IMR-90 (cell line): ENCODE measurements around the gene COIL. TPM values are rescaled to one million over a fixed set of nuclear protein-coding genes. Genes with fewer than 3 reads are reported as not detected.

Source experiments
- ATAC-seq: fragments of 200-7000 bp; cut with Tn5 transposase; 2 replicates; pipeline ENCODE4 v1.9.1; 2020; ENCODE audit warnings: low read depth, mild to moderate bottlenecking, moderate library complexity
- BruUV-seq: library from RNA; stranded (reverse); fragments of 400-500 nt; replicated peaks from 2 replicates; lab custom pipeline; 2021; lab: Mats Ljungman, UMichigan
- CTCF ChIA-PET: fragments of 300-600 bp; formaldehyde crosslinking; extraction: SDS; loops from one replicate; lab custom pipeline; 2021; ENCODE audit warnings: antibody characterized with exemption; lab: Yijun Ruan, JAX
- POLR2A ChIA-PET: fragments of 300-600 bp; sonication (Branson Sonifier 250); formaldehyde crosslinking; loops from one replicate; lab custom pipeline; 2022; ENCODE audit warnings: antibody characterized with exemption; ENCODE audit not compliant: unreplicated experiment; lab: Charles Lee
- DNase-seq: peaks from one replicate; pipeline ENCODE4 v3.0.0; 2013
- H2AFZ ChIP-seq: replicated peaks from 2 replicates; pipeline ENCODE3; 2013; ENCODE audit warnings: low read length, mild to moderate bottlenecking; ENCODE audit not compliant: poor library complexity
- H2AK5ac ChIP-seq: 2 replicates; pipeline ENCODE4 v1.6.1; 2013; ENCODE audit warnings: low read depth, low read length, inconsistent platforms
- H2AK9ac ChIP-seq: replicated peaks from 2 replicates; pipeline ENCODE3; 2013; ENCODE audit warnings: mild to moderate bottlenecking, low read depth, low read length, moderate library complexity; ENCODE audit not compliant: poor library complexity
- H2BK120ac ChIP-seq: 2 replicates; pipeline ENCODE4 v1.6.1; 2013; ENCODE audit warnings: low read depth, low read length, inconsistent platforms
- H2BK15ac ChIP-seq: 3 replicates; pipeline ENCODE4 v1.6.1; 2013; ENCODE audit warnings: low read depth, low read length, inconsistent platforms
- H2BK20ac ChIP-seq: 2 replicates; pipeline ENCODE4 v1.6.1; 2013; ENCODE audit warnings: low read depth, mild to moderate bottlenecking, inconsistent platforms, low read length, moderate library complexity
- H2BK5ac ChIP-seq: 2 replicates; pipeline ENCODE4 v1.6.1; 2013; ENCODE audit warnings: mild to moderate bottlenecking, low read depth, low read length, inconsistent platforms; ENCODE audit not compliant: poor library complexity, severe bottlenecking
- H3K14ac ChIP-seq: replicated peaks from 2 replicates; pipeline ENCODE4 v1.6.1; 2013; ENCODE audit warnings: low read depth, low read length, inconsistent platforms
- H3K18ac ChIP-seq: 2 replicates; pipeline ENCODE4 v1.6.1; 2013; ENCODE audit warnings: low read depth, low read length, control low read depth
- H3K23ac ChIP-seq: 2 replicates; pipeline ENCODE4 v1.6.1; 2013; ENCODE audit warnings: low read depth, low read length, inconsistent platforms
- H3K27ac ChIP-seq: 2 replicates; pipeline ENCODE4 v1.5.1; 2013; ENCODE audit warnings: mild to moderate bottlenecking, control low read depth, low read length; ENCODE audit not compliant: insufficient read depth
- H3K27me3 ChIP-seq: 2 replicates; pipeline ENCODE4 v1.6.1; 2013; ENCODE audit warnings: low read length; ENCODE audit not compliant: control insufficient read depth, insufficient read depth
- H3K36me3 ChIP-seq: 2 replicates; pipeline ENCODE4 v1.6.1; 2013; ENCODE audit warnings: low read length, mixed read lengths; ENCODE audit not compliant: control insufficient read depth, insufficient read depth
- H3K4ac ChIP-seq: 2 replicates; pipeline ENCODE4 v1.6.1; 2013; ENCODE audit warnings: low read depth, low read length, inconsistent platforms
- H3K4me1 ChIP-seq: 2 replicates; pipeline ENCODE4 v1.6.1; 2013; ENCODE audit warnings: low read length, mixed read lengths; ENCODE audit not compliant: control insufficient read depth, insufficient read depth
- H3K4me2 ChIP-seq: 2 replicates; pipeline ENCODE4 v1.6.1; 2013; ENCODE audit warnings: low read depth, mild to moderate bottlenecking, control low read depth, low read length, moderate library complexity
- H3K4me3 ChIP-seq: 2 replicates; pipeline ENCODE4 v1.5.1; 2013; ENCODE audit warnings: low read depth, mild to moderate bottlenecking, control low read depth, low read length, moderate library complexity; ENCODE audit not compliant: insufficient read depth
- H3K56ac ChIP-seq: 2 replicates; pipeline ENCODE4 v1.6.1; 2013; ENCODE audit warnings: low read length, inconsistent platforms; ENCODE audit not compliant: insufficient read depth; ENCODE audit errors: extremely low read depth
- H3K79me1 ChIP-seq, 2 experiments: 2 replicates each; pipeline ENCODE4 v1.6.1; 2013; ENCODE audit warnings: low read length in 2 of 2, inconsistent platforms in 1 of 2, low read depth in 1 of 2
- H3K9ac ChIP-seq: 2 replicates; pipeline ENCODE4 v1.6.1; 2013; ENCODE audit warnings: low read depth, low read length, control low read depth
- H3K9me1 ChIP-seq: 2 replicates; pipeline ENCODE4 v1.6.1; 2013; ENCODE audit warnings: low read length, inconsistent platforms; ENCODE audit not compliant: insufficient read depth
- H3K9me3 ChIP-seq: 2 replicates; pipeline ENCODE4 v1.6.1; 2013; ENCODE audit warnings: low read length; ENCODE audit not compliant: control insufficient read depth, insufficient read depth
- H4K20me1 ChIP-seq: 2 replicates; pipeline ENCODE4 v1.6.1; 2013; ENCODE audit warnings: low read length, inconsistent platforms; ENCODE audit not compliant: insufficient read depth
- H4K5ac ChIP-seq: 2 replicates; pipeline ENCODE4 v1.6.1; 2013; ENCODE audit warnings: mild to moderate bottlenecking, low read depth, low read length, control low read depth
- H4K8ac ChIP-seq, 2 experiments: 2 replicates each; pipeline ENCODE4 v1.6.1; 2013; ENCODE audit warnings: low read depth in 2 of 2, low read length in 2 of 2, control low read depth in 1 of 2, inconsistent platforms in 1 of 2
- H4K91ac ChIP-seq: 2 replicates; pipeline ENCODE4 v1.6.1; 2013; ENCODE audit warnings: low read depth, low read length, inconsistent platforms; ENCODE audit not compliant: insufficient read depth
- CEBPB ChIP-seq: IDR thresholded peaks from 2 replicates; pipeline ENCODE4 v1.6.1; 2012; ENCODE audit warnings: low read depth, low read length, improper control_type of control experiment
- MAFK ChIP-seq: IDR thresholded peaks from 2 replicates; pipeline ENCODE4 v1.6.1; 2012; ENCODE audit warnings: low read depth, low read length, improper control_type of control experiment
- NFE2L2 ChIP-seq: fragments of 150-350 bp; IDR thresholded peaks from 2 replicates; pipeline ENCODE4 v1.6.1; 2016; ENCODE audit warnings: low read depth, mild to moderate bottlenecking, low read length
- RAD21 ChIP-seq: IDR thresholded peaks from 2 replicates; pipeline ENCODE4 v1.6.1; 2012; ENCODE audit warnings: low read length, improper control_type of control experiment
- RFX5 ChIP-seq: IDR thresholded peaks from 2 replicates; pipeline ENCODE4 v1.8.0; 2012; ENCODE audit warnings: low read depth, mild to moderate bottlenecking, low read length, moderate library complexity
- WGBS, 2 experiments: methylation state at CpG; one replicate each; pipeline versions ENCODE4 v1.1.5 to v1.1.7; 2013; ENCODE audit warnings: missing lambda C conversion rate in 2 of 2; ENCODE audit not compliant: insufficient read length in 1 of 2; ENCODE audit errors: extremely low coverage in 2 of 2; 5-methylcytosine and 5-hydroxymethylcytosine counted together
- dilution Hi-C: fragments of 300-500 bp; cut with HindIII; formaldehyde crosslinking; loops from one replicate; pipeline ENCODE4 v1.14.3; 2018; ENCODE audit warnings: low sequenced_read_pairs; ENCODE audit not compliant: unreplicated experiment
- in situ Hi-C: fragments of 300-500 bp; cut with MboI; formaldehyde crosslinking; loops from 3 replicates; pipeline ENCODE4 v1.14.3; 2019; ENCODE audit warnings: low sequenced_read_pairs, inconsistent platforms, mixed read lengths
- intact Hi-C: fragments of 100-400 bp; cut with micrococcal nuclease; formaldehyde crosslinking; loops from 2 replicates; pipeline ENCODE4 v1.10.0; 2022
- polyA plus RNA-seq, 3 experiments: library from polyadenylated mRNA; depleted of rRNA; stranded (reverse); fragments of >200 nt; gene quantifications; 2 replicates each; pipeline ENCODE4 v1.2.3, GENCODE V29; 2012; ENCODE audit warnings: low replicate concordance in 1 of 3
- total RNA-seq: library from RNA; depleted of rRNA; stranded (reverse); fragments of >200 nt; gene quantifications from 2 replicates; pipeline ENCODE4 v1.2.3, GENCODE V29; 2012
- TF ChIP-seq, protein P1 (sequence below): conservative IDR thresholded peaks from 2 replicates; pipeline ENCODE4 v1.5.1; 2012; ENCODE audit warnings: mild to moderate bottlenecking, low read depth, low read length, improper control_type of control experiment

COIL gene
- total and polyA plus RNA-seq, 2 of the 4 experiments (the other 2 are of a cell fraction) = 5.2 to 13.3 TPM

DNA sequence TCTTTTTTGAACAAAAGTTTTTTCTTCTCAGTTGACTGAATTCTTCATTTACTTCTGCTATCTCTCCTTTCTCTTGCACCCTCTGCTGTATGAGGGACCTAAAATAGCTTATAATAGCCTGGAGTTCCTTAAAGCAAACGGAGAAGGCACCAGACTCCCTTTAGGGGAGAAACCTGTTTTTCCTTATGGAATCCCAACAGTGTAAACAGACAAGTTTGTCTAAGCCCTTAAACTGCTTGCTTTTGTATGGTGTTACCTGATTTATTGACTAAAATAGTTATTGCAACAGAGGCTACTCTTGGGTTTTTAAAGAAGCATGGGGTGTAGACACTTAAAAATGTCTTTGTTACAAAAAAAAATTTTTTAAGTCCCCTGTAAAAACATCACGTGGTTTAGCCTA is 34.1 kb downstream of the COIL start:
- Histone ChIP-seq H3K4ac (no peak overlapping the region), H3K9me3 (peaks cover 1% of the 10 kb centered on the region; the same call in 1 of the 2 replicates), H2BK20ac (no peak overlapping the region), H3K56ac (no peak overlapping the region), H4K5ac (no peak overlapping the region), H3K4me2 (no peak overlapping the region), H3K79me1 (no peaks in the 10 kb centered on the region), H3K18ac (no peak overlapping the region), H2AK9ac (no peak overlapping the region), H4K91ac (no peak overlapping the region), H2AK5ac (no peak overlapping the region), H3K27ac (no peak overlapping the region), H3K9me1 (no peaks in the 10 kb centered on the region), H2BK15ac (no peak overlapping the region), H2AFZ (no peak overlapping the region), H3K27me3 (no peaks in the 10 kb centered on the region), H3K23ac (no peak overlapping the region), H3K4me1 (no peaks in the 10 kb centered on the region), H2BK5ac (no peak overlapping the region), H3K14ac (no peak overlapping the region), H4K8ac (no peak overlapping the region), H3K9ac (no peak overlapping the region), H3K4me3 (no peak overlapping the region), H4K20me1 (no peaks in the 10 kb centered on the region), H3K36me3 (no peaks in the 10 kb centered on the region), H2BK120ac (no peak overlapping the region)
- WGBS, 2 experiments = 20% methylated on average over 1 of the region's 2 CpGs; no CpG with 5 or more reads in 1 of the 2 experiments
- dilution Hi-C loops = no loop called here
- ChIA-PET POLR2A (no interaction called here), CTCF (no interaction called here)
- intact Hi-C loops = no loop called here
- DNase-seq (no peak), ATAC-seq (no peak)
- TF ChIP-seq, protein P1, sequence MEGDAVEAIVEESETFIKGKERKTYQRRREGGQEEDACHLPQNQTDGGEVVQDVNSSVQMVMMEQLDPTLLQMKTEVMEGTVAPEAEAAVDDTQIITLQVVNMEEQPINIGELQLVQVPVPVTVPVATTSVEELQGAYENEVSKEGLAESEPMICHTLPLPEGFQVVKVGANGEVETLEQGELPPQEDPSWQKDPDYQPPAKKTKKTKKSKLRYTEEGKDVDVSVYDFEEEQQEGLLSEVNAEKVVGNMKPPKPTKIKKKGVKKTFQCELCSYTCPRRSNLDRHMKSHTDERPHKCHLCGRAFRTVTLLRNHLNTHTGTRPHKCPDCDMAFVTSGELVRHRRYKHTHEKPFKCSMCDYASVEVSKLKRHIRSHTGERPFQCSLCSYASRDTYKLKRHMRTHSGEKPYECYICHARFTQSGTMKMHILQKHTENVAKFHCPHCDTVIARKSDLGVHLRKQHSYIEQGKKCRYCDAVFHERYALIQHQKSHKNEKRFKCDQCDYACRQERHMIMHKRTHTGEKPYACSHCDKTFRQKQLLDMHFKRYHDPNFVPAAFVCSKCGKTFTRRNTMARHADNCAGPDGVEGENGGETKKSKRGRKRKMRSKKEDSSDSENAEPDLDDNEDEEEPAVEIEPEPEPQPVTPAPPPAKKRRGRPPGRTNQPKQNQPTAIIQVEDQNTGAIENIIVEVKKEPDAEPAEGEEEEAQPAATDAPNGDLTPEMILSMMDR = no peak
- TF ChIP-seq CEBPB (no peak), MAFK (no peak), RFX5 (no peak), NFE2L2 (no peak), RAD21 (no peak)
- in situ Hi-C loops = loop anchor here (25.0 kb wide), 1 partner anchor 339 kb away; the partner anchor contains the start of gene NOG
- BruUV-seq = no TSS peak
